HPDE6-E6E7 (cell line): ENCODE measurements around the gene AFDN.
A peak's percentile ranks its signal among the peaks of the same experiment; 100 is the strongest.

Experiments used
- DNase-seq: peaks from one replicate; pipeline ENCODE4 v3.0.0; 2011; ENCODE audit warnings: missing footprints; ENCODE audit errors: extremely low spot score

The AFDN gene

GRCh38 chr6:167866642-167867041 lies 39.9 kb downstream of the AFDN start:
- DNase-seq: no peak

DNA sequence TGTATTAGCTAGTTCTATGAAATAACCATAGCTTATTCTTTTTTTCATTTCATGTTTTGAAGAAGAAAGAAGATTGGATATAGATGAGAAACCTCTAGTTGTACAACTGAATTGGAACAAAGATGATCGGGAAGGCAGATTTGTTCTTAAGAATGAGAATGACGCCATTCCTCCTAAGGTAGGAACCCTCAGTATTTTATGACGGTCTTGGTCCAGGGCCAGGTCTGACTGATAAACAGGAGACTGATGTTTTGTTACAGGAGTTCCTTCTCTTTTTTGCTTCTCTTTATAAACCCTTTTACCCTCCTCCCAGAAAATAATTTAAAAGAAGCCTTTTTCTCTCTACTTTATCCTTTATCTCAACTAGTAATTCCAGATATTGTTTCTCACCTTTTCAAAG lies 43.6 kb downstream of the AFDN start:
- no peak for DNase-seq

- DNase-seq: no peak
Observed at GRCh38 chr6:167872538-167873210, 46.0 kb downstream of the AFDN start.

- no peak for DNase-seq
Observed at GRCh38 chr6:167877994-167878779, 51.5 kb downstream of the AFDN start.

DNA sequence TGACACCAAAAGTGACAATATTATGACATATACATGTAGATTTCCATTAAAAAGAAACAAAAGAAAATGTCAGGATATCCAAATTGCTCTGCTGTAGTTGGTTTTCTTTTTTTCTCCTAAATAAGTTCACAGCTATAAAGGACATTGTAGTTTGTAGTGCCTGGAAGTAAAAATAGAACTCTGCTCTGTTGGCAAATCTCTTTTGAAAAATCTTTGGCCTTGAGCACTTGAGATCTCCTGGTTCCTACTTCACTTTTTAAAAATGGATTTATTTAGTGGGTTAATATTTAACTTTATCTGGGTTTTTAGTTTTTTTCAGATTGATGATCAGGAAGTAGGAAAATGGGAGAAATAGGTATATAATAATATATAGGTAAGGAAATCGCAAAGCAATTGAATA lies 52.9 kb downstream of the AFDN start:
- DNase-seq: no peak

- no peak for DNase-seq
Observed at GRCh38 chr6:167881327-167881726, 54.6 kb downstream of the AFDN start.

- DNase-seq: no peak
Observed at GRCh38 chr6:167882244-167882643, 55.5 kb downstream of the AFDN start.

DNA sequence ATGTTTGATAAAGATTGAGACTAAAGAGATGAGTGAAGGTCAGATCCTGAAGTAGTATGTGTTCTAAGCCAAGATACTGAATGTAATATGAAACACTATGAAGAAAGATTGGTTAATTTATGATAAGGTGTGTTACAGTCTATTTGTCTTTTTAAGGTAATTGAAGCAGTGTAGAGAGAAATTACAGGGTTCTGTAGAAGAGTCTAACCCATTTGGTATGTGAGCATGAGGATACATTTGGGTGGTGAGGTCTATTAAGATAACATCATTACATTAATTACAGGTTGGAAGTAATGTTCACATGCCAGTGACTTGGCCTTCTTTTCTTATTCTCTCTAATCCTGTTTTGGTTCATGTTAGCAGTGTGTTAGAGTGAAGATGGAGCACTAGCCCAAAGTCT lies 61.4 kb downstream of the AFDN start:
- DNase-seq: no peak

DNA sequence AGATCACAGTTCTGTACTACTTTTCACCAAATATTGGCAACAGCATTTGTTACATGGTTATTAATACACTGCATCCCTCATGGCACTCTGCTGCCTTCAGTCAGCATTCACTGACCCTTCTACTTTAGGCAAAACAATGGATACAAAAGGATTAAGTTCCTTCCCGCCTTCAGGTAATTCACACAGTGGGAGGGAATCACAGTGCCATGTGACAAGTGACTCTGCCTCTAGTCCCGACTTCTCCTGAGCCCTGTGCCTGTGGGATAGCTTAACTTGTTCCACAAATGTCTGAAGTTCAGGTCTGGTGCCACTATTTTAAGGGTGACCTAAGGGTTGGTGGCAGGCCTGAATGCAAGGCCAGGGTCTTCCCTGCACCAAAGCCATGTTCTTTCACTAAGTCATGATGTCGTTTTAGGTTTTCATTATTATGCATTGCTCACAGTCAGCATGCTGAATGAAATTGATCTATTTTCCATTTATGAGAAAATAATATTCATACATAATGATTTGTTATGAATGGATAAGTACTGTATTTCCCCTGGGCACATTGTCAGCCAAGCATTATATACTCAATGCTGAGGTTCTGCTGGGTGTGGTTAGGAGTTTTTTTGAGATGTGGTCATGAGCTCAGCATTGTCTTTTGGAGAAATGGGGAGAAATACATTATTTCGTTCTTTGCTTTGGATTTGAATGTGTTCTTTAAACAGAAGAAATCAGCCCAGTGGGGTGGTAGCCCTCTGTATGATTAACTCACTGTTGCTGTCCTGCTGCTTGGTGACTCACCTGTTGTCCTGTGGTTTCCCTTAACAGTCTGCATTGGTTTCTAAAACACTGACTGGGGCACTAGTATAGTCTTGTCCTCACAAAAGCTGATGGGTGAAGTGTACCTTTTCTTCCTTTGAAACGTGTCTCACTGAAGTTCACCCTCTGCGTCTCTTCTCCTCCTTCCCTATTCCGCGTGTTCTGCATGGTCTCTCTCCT lies 66.4 kb downstream of the AFDN start:
- peak; percentile 86 for DNase-seq

DNA sequence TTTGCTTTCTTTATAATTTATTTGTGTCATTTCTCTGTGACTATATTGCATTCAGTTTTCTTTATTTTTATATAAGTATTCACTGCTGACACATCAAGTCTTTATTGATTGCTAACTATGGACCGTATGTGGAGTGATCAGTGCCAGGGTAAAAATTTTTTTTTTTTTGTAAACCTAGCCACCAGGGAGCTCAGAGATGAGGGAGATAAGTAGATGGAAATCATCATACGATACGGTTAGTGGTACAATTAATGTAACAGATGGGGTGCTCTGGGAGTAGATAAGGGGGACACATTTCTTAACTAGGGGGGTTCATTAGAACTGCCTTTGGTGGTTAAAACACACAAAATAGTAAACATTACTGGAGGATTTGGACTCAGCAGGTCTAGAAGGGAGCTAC lies 68.3 kb downstream of the AFDN start:
- DNase-seq: no peak

- no peak for DNase-seq
Observed at GRCh38 chr6:167896648-167897047, 69.9 kb downstream of the AFDN start.

- DNase-seq: no peak
Observed at GRCh38 chr6:167898673-167899311, 72.1 kb downstream of the AFDN start.

DNA sequence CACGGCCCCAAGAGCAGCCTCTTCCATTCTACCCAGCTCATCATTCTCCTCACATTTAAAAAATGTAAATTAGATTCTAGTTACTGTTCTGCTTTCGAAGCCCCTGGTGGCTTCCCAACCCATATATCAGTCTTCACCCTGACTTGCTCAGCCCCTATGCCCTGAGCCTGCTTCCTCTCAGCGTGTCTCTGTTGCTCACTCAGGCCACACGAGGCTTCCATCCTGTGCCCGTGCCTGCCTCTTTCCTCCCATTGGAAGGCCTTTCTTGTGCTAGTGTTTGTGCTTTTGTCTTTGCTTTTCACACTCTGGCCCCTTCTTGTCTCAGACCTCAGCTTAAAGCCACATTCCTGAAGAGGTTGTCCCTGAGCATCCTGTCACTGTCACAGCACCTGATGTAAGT lies 78.1 kb downstream of the AFDN start:
- no peak for DNase-seq

DNA sequence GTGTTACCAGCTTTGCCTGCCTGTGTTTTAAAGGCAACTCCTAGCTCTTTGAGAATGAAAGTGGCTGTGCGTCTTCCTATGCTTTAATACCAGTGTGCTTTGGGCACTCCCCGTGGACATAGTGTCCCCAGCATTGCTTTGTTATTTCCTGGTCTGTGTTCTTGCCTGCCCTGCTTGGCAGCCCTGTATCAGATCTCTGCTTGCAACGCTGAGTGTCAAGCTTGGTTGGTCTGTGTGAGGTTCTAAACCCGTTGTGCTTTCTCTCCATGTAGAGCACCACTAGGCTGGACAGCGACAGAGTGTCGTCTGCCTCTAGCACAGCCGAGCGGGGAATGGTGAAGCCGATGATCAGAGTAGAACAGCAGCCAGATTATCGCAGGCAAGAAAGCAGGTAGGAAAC lies 80.2 kb downstream of the AFDN start:
- peak; percentile 20 for DNase-seq

GRCh38 chr6:167907837-167908681 lies 81.3 kb downstream of the AFDN start:
- no peak for DNase-seq

- DNase-seq: no peak
Observed at GRCh38 chr6:167910007-167910406, 83.3 kb downstream of the AFDN start.

- DNase-seq: no peak
Observed at GRCh38 chr6:167910652-167911051, 83.9 kb downstream of the AFDN start.

DNA sequence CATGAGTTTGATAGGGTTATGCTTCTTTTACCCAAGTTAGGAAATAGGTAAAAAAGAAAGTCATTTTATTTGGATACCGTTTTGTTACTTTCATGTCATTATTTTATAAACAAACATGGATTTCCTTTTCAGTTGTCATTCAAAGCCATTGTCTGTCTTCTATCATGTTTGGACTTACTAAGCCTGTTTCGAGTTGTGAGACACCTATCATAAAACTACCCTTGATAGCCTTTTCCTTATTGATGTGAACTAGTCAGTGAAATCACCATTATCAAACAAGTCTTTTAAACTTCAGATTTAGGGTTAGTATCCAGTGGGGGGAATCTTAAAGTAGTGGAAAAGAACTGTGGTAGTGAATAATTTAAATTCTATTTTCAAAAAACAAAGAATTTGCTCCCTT lies 85.8 kb downstream of the AFDN start:
- no peak for DNase-seq

GRCh38 chr6:167913699-167914098 lies 87.0 kb downstream of the AFDN start:
- no peak for DNase-seq

DNA sequence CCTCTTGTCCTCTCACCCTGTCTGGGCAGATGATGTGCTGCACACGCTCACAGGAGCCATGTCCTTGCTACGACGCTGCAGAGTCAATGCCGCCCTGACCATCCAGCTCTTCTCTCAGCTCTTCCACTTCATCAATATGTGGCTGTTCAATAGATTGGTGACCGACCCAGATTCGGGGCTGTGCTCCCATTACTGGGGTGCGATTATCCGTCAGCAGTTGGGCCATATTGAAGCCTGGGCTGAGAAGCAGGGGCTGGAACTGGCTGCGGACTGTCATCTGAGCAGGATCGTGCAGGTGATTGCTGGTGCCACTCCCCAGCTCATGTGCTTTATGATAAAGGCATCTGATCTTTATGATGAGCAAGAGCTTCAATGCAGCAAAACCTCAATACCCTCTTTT lies 88.4 kb downstream of the AFDN start:
- DNase-seq: no peak
